Measurements from ENCODE around the gene NAA38.

Gene NAA38

GRCh38 chr17:7841396-7841914 is 15.9 kb downstream of the NAA38 start:
- peak overlapping the region; percentile 93 to 99 for H3K9ac ChIP-seq (ENCODE audit: low read depth in 1 of 2, low read length in 2 of 2)
- H3K4me3 ChIP-seq (ENCODE audit: low read depth in 1 of 2, low read length in 2 of 2), result peak overlapping the region; percentile 69 to 86
- peaks cover 6 to 14% of the 10 kb centered on the region in 2 donors for H3K36me3 ChIP-seq (ENCODE audit: control insufficient read depth in 1 of 2, insufficient read depth in 2 of 2, low read length in 2 of 2)
- H3K27me3 ChIP-seq (ENCODE audit: control insufficient read depth in 1 of 2, insufficient read depth in 2 of 2, low read length in 2 of 2), result no peaks in the 10 kb centered on the region
- H3K4me1 ChIP-seq (ENCODE audit: control insufficient read depth in 1 of 2, insufficient read depth in 2 of 2, low read length in 2 of 2), result peaks cover 55 to 61% of the 10 kb centered on the region in 2 donors
- peak overlapping the region; percentile 98 for H3K27ac ChIP-seq (ENCODE audit: low read depth, low read length)
- H3K9me3 ChIP-seq (ENCODE audit: control insufficient read depth in 1 of 2, low read length in 2 of 2), result no peaks in the 10 kb centered on the region

DNA sequence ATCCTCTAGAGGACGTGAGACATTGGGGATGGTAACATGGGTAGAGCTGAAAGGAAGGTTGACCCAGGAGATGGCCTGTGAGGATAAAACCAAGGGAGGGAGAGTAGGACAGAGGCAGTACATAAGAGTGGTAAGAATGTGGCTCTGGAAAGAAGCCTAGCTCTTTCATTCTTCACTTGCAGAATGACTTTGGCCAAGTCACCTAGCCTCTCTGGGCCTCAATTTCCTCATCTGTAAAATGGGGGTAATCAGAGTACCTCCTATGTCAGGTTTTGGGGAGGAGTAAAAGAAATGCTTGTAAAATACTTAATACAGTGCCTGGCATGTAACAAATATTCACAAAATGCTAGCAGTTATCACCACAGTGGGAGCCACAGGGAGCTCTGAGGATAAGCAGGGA is 16.5 kb downstream of the NAA38 start:
- peak overlapping the region; percentile 86 to 99 for H3K9ac ChIP-seq (ENCODE audit: low read depth in 1 of 2, low read length in 2 of 2)
- no peaks in the 10 kb centered on the region for H3K27me3 ChIP-seq (ENCODE audit: control insufficient read depth in 1 of 2, insufficient read depth in 2 of 2, low read length in 2 of 2)
- H3K27ac ChIP-seq (ENCODE audit: low read depth, low read length), result peak overlapping the region; percentile 98
- H3K9me3 ChIP-seq (ENCODE audit: control insufficient read depth in 1 of 2, low read length in 2 of 2), result no peaks in the 10 kb centered on the region
- H3K36me3 ChIP-seq (ENCODE audit: control insufficient read depth in 1 of 2, insufficient read depth in 2 of 2, low read length in 2 of 2), result peaks cover 4 to 12% of the 10 kb centered on the region in 2 donors
- H3K4me1 ChIP-seq (ENCODE audit: control insufficient read depth in 1 of 2, insufficient read depth in 2 of 2, low read length in 2 of 2), result peaks cover 55 to 61% of the 10 kb centered on the region in 2 donors
- peak overlapping the region; percentile 69 to 86 for H3K4me3 ChIP-seq (ENCODE audit: low read depth in 1 of 2, low read length in 2 of 2)

DNA sequence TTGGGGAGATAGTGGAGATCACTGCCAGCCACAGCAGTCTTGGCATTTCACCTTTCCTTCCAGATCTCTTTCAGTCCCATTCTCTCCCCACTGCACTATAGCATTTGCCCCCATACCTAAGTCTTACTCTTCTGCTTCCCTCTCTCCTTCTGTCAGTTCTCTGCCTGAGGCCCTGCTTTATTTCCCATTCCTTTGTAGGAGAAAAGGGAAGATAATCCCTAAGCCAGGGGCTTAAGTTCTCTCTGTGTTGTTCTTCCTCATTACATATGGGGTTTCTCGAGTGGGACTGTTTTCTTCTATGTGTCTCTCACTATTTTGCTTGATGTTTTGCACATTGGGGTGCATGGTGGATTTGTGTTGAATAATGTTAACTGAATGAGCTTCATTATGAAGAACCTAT is 16.9 kb downstream of the NAA38 start:
- H3K4me1 ChIP-seq (ENCODE audit: control insufficient read depth in 1 of 2, insufficient read depth in 2 of 2, low read length in 2 of 2), result peaks cover 51 to 58% of the 10 kb centered on the region in 2 donors
- H3K9me3 ChIP-seq (ENCODE audit: control insufficient read depth in 1 of 2, low read length in 2 of 2), result no peaks in the 10 kb centered on the region
- H3K36me3 ChIP-seq (ENCODE audit: control insufficient read depth in 1 of 2, insufficient read depth in 2 of 2, low read length in 2 of 2), result peaks cover under 1 to 8% of the 10 kb centered on the region in 2 donors
- H3K27ac ChIP-seq (ENCODE audit: low read depth, low read length), result no peak overlapping the region
- H3K4me3 ChIP-seq (ENCODE audit: low read depth in 1 of 2, low read length in 2 of 2), result peak overlapping the region; percentile 3 to 86
- peak overlapping the region in 1 of 2 donors; percentile 73 for H3K9ac ChIP-seq (ENCODE audit: low read depth in 1 of 2, low read length in 2 of 2)
- H3K27me3 ChIP-seq (ENCODE audit: control insufficient read depth in 1 of 2, insufficient read depth in 2 of 2, low read length in 2 of 2), result no peaks in the 10 kb centered on the region

GRCh38 chr17:7839876-7840261 is 17.5 kb downstream of the NAA38 start:
- H3K36me3 ChIP-seq (ENCODE audit: control insufficient read depth in 1 of 2, insufficient read depth in 2 of 2, low read length in 2 of 2), result peaks cover 0 to 6% of the 10 kb centered on the region in 2 donors
- H3K27me3 ChIP-seq (ENCODE audit: control insufficient read depth in 1 of 2, insufficient read depth in 2 of 2, low read length in 2 of 2), result no peaks in the 10 kb centered on the region
- H3K27ac ChIP-seq (ENCODE audit: low read depth, low read length), result no peak overlapping the region
- H3K4me3 ChIP-seq (ENCODE audit: low read depth in 1 of 2, low read length in 2 of 2), result peak overlapping the region; percentile 61 to 75
- H3K4me1 ChIP-seq (ENCODE audit: control insufficient read depth in 1 of 2, insufficient read depth in 2 of 2, low read length in 2 of 2), result peaks cover 46 to 53% of the 10 kb centered on the region in 2 donors
- peak overlapping the region in 1 of 2 donors; percentile 73 for H3K9ac ChIP-seq (ENCODE audit: low read depth in 1 of 2, low read length in 2 of 2)
- no peaks in the 10 kb centered on the region for H3K9me3 ChIP-seq (ENCODE audit: control insufficient read depth in 1 of 2, low read length in 2 of 2)

- H3K4me3 ChIP-seq (ENCODE audit: low read depth in 1 of 2, low read length in 2 of 2), result peak overlapping the region; percentile 61 to 75
- peak overlapping the region; percentile 59 for H3K27ac ChIP-seq (ENCODE audit: low read depth, low read length)
- peaks cover 0 to 6% of the 10 kb centered on the region in 2 donors for H3K36me3 ChIP-seq (ENCODE audit: control insufficient read depth in 1 of 2, insufficient read depth in 2 of 2, low read length in 2 of 2)
- peak overlapping the region; percentile 71 to 73 for H3K9ac ChIP-seq (ENCODE audit: low read depth in 1 of 2, low read length in 2 of 2)
- H3K27me3 ChIP-seq (ENCODE audit: control insufficient read depth in 1 of 2, insufficient read depth in 2 of 2, low read length in 2 of 2), result no peaks in the 10 kb centered on the region
- peaks cover 45 to 58% of the 10 kb centered on the region in 2 donors for H3K4me1 ChIP-seq (ENCODE audit: control insufficient read depth in 1 of 2, insufficient read depth in 2 of 2, low read length in 2 of 2)
- no peaks in the 10 kb centered on the region for H3K9me3 ChIP-seq (ENCODE audit: control insufficient read depth in 1 of 2, low read length in 2 of 2)
Observed at GRCh38 chr17:7839190-7839875, 18.0 kb downstream of the NAA38 start.

DNA sequence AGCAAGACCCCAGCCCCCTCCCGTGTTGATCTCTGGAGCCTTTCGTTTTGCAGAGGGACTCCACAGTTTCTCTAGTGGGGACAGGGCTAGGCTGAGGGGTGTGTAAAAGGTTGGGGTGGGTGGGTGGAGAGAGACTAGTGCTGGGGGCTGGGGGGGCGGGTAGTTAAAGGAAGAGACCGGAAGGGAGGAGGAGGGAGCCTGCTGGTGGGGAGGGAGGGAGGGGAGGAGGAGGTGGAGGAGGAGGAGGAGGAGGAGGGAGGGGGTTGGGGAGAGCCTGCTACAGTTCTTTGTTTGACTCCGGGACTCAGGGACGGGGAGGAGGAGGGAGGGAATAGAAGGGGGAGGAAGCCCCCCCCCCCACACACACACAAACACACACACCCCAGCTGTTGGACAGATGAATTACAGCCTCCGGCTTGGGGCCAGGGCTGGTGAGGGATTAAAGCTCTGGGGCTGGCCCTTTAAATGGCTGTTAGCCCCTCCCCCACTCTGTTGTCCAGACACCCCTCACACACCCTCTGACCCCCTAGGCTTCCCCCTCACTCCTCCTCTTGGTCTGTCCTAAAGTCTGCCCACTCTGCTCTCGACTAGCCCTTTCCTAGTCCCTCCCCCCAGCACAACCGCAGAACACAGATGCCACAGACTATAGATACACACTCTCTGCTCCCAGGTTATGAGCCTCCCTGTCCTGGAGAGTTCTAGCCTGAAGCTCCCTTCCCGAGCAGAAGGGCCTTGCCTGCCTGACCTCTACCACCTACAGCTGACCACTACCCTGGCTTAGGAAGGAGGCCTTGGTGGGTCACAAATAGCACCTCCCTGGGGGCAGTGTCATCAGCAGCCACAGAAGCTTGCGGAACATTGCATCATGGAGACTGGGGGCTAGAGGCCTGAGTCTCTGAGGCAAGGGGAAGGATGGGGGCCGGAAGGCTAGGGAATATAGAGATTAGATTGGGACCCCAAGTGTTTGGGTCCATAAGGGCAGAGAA is 19.0 kb downstream of the NAA38 start:
- peak overlapping the region; percentile 97 for H3K27ac ChIP-seq (ENCODE audit: low read depth, low read length)
- H3K4me3 ChIP-seq (ENCODE audit: low read depth in 1 of 2, low read length in 2 of 2), result peak overlapping the region; percentile 82 to 92
- peaks cover 0 to 6% of the 10 kb centered on the region in 2 donors for H3K36me3 ChIP-seq (ENCODE audit: control insufficient read depth in 1 of 2, insufficient read depth in 2 of 2, low read length in 2 of 2)
- H3K9me3 ChIP-seq (ENCODE audit: control insufficient read depth in 1 of 2, low read length in 2 of 2), result no peaks in the 10 kb centered on the region
- no peaks in the 10 kb centered on the region for H3K27me3 ChIP-seq (ENCODE audit: control insufficient read depth in 1 of 2, insufficient read depth in 2 of 2, low read length in 2 of 2)
- H3K4me1 ChIP-seq (ENCODE audit: control insufficient read depth in 1 of 2, insufficient read depth in 2 of 2, low read length in 2 of 2), result peaks cover 46 to 62% of the 10 kb centered on the region in 2 donors
- peak overlapping the region; percentile 87 to 93 for H3K9ac ChIP-seq (ENCODE audit: low read depth in 1 of 2, low read length in 2 of 2)

DNA sequence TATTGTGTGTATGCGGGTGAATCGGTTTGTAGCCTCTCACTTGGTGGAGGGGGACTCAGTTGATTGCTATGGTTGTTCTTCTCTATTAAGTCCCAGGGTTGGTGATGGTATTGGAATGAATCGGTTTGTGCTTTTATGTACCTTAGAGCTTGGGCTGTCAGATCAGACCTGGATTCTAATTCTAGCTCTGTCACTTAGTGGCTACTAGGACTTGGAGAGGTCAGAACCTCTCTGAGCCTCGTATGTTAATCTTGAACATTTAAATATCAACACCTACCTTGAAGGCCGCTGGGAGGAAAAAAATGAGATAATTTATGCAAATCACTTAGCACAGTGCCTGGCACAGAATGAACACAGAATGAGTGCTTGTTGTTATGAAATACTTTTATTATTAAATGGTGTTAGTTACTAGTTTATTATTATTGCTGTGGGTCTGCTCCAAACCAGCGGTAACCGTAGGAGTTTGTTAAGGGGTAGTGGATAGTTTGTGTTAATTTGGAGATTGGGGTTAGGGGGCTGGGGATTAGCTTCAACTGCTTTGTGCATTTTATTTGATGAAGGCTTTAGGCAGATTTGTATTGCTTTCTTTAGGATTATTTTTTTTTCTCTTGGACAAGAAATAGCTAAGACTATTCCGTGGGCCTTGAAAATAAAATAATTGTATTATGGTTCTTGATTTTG is 19.8 kb downstream of the NAA38 start:
- H3K4me3 ChIP-seq (ENCODE audit: low read depth in 1 of 2, low read length in 2 of 2), result peak overlapping the region; percentile 82 to 92
- H3K27me3 ChIP-seq (ENCODE audit: control insufficient read depth in 1 of 2, insufficient read depth in 2 of 2, low read length in 2 of 2), result no peaks in the 10 kb centered on the region
- peak overlapping the region; percentile 97 for H3K27ac ChIP-seq (ENCODE audit: low read depth, low read length)
- H3K36me3 ChIP-seq (ENCODE audit: control insufficient read depth in 1 of 2, insufficient read depth in 2 of 2, low read length in 2 of 2), result peaks cover 0 to 6% of the 10 kb centered on the region in 2 donors
- peaks cover 50 to 64% of the 10 kb centered on the region in 2 donors for H3K4me1 ChIP-seq (ENCODE audit: control insufficient read depth in 1 of 2, insufficient read depth in 2 of 2, low read length in 2 of 2)
- H3K9ac ChIP-seq (ENCODE audit: low read depth in 1 of 2, low read length in 2 of 2), result peak overlapping the region; percentile 87 to 93
- no peaks in the 10 kb centered on the region for H3K9me3 ChIP-seq (ENCODE audit: control insufficient read depth in 1 of 2, low read length in 2 of 2)

GRCh38 chr17:7836596-7837407 is 20.6 kb downstream of the NAA38 start:
- Histone ChIP-seq H3K27ac (ENCODE audit: low read depth, low read length) (peak overlapping the region; percentile 97), H3K9ac (ENCODE audit: low read depth in 1 of 2, low read length in 2 of 2) (peak overlapping the region; percentile 87 to 93), H3K4me1 (ENCODE audit: control insufficient read depth in 1 of 2, insufficient read depth in 2 of 2, low read length in 2 of 2) (peaks cover 50 to 64% of the 10 kb centered on the region in 2 donors), H3K4me3 (ENCODE audit: low read depth in 1 of 2, low read length in 2 of 2) (peak overlapping the region; percentile 82 to 92), H3K36me3 (ENCODE audit: control insufficient read depth in 1 of 2, insufficient read depth in 2 of 2, low read length in 2 of 2) (peaks cover 0 to 6% of the 10 kb centered on the region in 2 donors), H3K27me3 (ENCODE audit: control insufficient read depth in 1 of 2, insufficient read depth in 2 of 2, low read length in 2 of 2) (no peaks in the 10 kb centered on the region), H3K9me3 (ENCODE audit: control insufficient read depth in 1 of 2, low read length in 2 of 2) (no peaks in the 10 kb centered on the region)
